ENCODE data around the gene PCGF3.

- TF ChIP-seq, protein P1, sequence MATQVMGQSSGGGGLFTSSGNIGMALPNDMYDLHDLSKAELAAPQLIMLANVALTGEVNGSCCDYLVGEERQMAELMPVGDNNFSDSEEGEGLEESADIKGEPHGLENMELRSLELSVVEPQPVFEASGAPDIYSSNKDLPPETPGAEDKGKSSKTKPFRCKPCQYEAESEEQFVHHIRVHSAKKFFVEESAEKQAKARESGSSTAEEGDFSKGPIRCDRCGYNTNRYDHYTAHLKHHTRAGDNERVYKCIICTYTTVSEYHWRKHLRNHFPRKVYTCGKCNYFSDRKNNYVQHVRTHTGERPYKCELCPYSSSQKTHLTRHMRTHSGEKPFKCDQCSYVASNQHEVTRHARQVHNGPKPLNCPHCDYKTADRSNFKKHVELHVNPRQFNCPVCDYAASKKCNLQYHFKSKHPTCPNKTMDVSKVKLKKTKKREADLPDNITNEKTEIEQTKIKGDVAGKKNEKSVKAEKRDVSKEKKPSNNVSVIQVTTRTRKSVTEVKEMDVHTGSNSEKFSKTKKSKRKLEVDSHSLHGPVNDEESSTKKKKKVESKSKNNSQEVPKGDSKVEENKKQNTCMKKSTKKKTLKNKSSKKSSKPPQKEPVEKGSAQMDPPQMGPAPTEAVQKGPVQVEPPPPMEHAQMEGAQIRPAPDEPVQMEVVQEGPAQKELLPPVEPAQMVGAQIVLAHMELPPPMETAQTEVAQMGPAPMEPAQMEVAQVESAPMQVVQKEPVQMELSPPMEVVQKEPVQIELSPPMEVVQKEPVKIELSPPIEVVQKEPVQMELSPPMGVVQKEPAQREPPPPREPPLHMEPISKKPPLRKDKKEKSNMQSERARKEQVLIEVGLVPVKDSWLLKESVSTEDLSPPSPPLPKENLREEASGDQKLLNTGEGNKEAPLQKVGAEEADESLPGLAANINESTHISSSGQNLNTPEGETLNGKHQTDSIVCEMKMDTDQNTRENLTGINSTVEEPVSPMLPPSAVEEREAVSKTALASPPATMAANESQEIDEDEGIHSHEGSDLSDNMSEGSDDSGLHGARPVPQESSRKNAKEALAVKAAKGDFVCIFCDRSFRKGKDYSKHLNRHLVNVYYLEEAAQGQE (IDR thresholded peaks at IDR 0.05; ENCODE audit: insufficient read depth in 1 of 2, low read depth in 2 of 2, low read length in 2 of 2) = no peak
- TF ChIP-seq SIN3A (IDR thresholded peaks at IDR 0.05; ENCODE audit: borderline replicate concordance, insufficient read depth, low read length) (no peak), POLR2AphosphoS5 (IDR thresholded peaks at IDR 0.05; ENCODE audit: low read depth, low read length) (no peak), TAF1 (IDR thresholded peaks at IDR 0.05; ENCODE audit: borderline replicate concordance, insufficient read depth, low read length) (no peak), FOXP2 (optimal IDR thresholded peaks at IDR 0.05; ENCODE audit: borderline replicate concordance, extremely low read depth, extremely low read length, insufficient read depth) (no peak)
Observed at GRCh38 chr4:710116-710515, 4.5 kb downstream of the PCGF3 start.
